K562 treated with DMSO at 1 percent for 48 hours (cell line): ENCODE measurements around the gene MGST3. TPM values are rescaled to one million over a fixed set of nuclear protein-coding genes. Genes with fewer than 3 reads are reported as not detected.

Experiments
- total RNA-seq: library from RNA; unstranded; fragments of 300-600 nt; gene quantifications from 2 replicates; pipeline ENCODE4 v1.2.3, GENCODE V29; 2022; ENCODE audit warnings: low replicate concordance; ENCODE audit errors: extremely low read depth

Gene MGST3
- total RNA-seq: not detected in 2 replicates

GRCh38 chr1:165630629-165631341, at the start of gene MGST3:
TSS of gene MGST3 (plus strand) at chr1:165631234. CDS start at chr1:165649848, 18,614 bp downstream.

GRCh38 chr1:165697881-165698760, 67.1 kb downstream of the MGST3 start, which contains the start of gene ALDH9A1:
TSS of gene ALDH9A1 (minus strand) at chr1:165698562. CDS start at chr1:165698558, 4 bp downstream.

Other genes with a start within 250 kb of the MGST3 start
- gene RXRG, start 186.1 kb upstream of the MGST3 start, total RNA-seq: not detected in 2 replicates
- not detected in 2 replicates for gene LRRC52, start 87.2 kb upstream of the MGST3 start, total RNA-seq
- not detected in 2 replicates for gene ALDH9A1, start 67.3 kb downstream of the MGST3 start, total RNA-seq
- gene TMCO1, start 137.6 kb downstream of the MGST3 start, total RNA-seq: not detected in 2 replicates
- gene UCK2, start 196.4 kb downstream of the MGST3 start, total RNA-seq: not detected in 2 replicates